Measurements from ENCODE around the gene LYPD6B.

Gene LYPD6B

GRCh38 chr2:149160701-149161217, 122.3 kb downstream of the LYPD6B start:
- no peak for DNase-seq (ENCODE audit: low spot score)

- no peak for DNase-seq (ENCODE audit: low spot score)
Observed at GRCh38 chr2:149161481-149162225, 123.2 kb downstream of the LYPD6B start.

GRCh38 chr2:149164296-149164695, 125.8 kb downstream of the LYPD6B start:
- DNase-seq (ENCODE audit: low spot score) = no peak

GRCh38 chr2:149164827-149165226, 126.3 kb downstream of the LYPD6B start:
- no peak for DNase-seq (ENCODE audit: low spot score)

- DNase-seq (ENCODE audit: low spot score) = no peak
Observed at GRCh38 chr2:149167001-149167780, 128.7 kb downstream of the LYPD6B start.

GRCh38 chr2:149167941-149168340, 129.4 kb downstream of the LYPD6B start:
- no peak for DNase-seq (ENCODE audit: low spot score)

GRCh38 chr2:149169656-149170055, 131.2 kb downstream of the LYPD6B start:
- DNase-seq (ENCODE audit: low spot score) = no peak

GRCh38 chr2:149170156-149170555, 131.7 kb downstream of the LYPD6B start:
- no peak for DNase-seq (ENCODE audit: low spot score)

GRCh38 chr2:149170911-149171310, 132.4 kb downstream of the LYPD6B start:
- no peak for DNase-seq (ENCODE audit: low spot score)

- no peak for DNase-seq (ENCODE audit: low spot score)
Observed at GRCh38 chr2:149173220-149173619, 134.7 kb downstream of the LYPD6B start.

GRCh38 chr2:149175956-149176355, 137.5 kb downstream of the LYPD6B start:
- no peak for DNase-seq (ENCODE audit: low spot score)

GRCh38 chr2:149178612-149179011, 140.1 kb downstream of the LYPD6B start:
- DNase-seq (ENCODE audit: low spot score) = no peak

- no peak for DNase-seq (ENCODE audit: low spot score)
Observed at GRCh38 chr2:149180226-149180875, 141.9 kb downstream of the LYPD6B start.

- no peak for DNase-seq (ENCODE audit: low spot score)
Observed at GRCh38 chr2:149183187-149183586, 144.7 kb downstream of the LYPD6B start.

GRCh38 chr2:149184991-149185390, 146.5 kb downstream of the LYPD6B start:
- DNase-seq (ENCODE audit: low spot score) = no peak

- no peak for DNase-seq (ENCODE audit: low spot score)
Observed at GRCh38 chr2:149185942-149186490, 147.5 kb downstream of the LYPD6B start.

GRCh38 chr2:149187057-149187456, 148.6 kb downstream of the LYPD6B start:
- DNase-seq (ENCODE audit: low spot score) = no peak

GRCh38 chr2:149188291-149188690, 149.8 kb downstream of the LYPD6B start:
- DNase-seq (ENCODE audit: low spot score) = no peak

GRCh38 chr2:149189769-149190168, 151.3 kb downstream of the LYPD6B start:
- no peak for DNase-seq (ENCODE audit: low spot score)

- DNase-seq (ENCODE audit: low spot score) = no peak
Observed at GRCh38 chr2:149191915-149192314, 153.4 kb downstream of the LYPD6B start.

GRCh38 chr2:149192427-149192826, 153.9 kb downstream of the LYPD6B start:
- no peak for DNase-seq (ENCODE audit: low spot score)

- no peak for DNase-seq (ENCODE audit: low spot score)
Observed at GRCh38 chr2:149200109-149200520, 161.6 kb downstream of the LYPD6B start.
